Endothelial cell of umbilical vein (primary cell): Measurements from ENCODE around the gene KCTD17.

Experiments used
- EZH2 ChIP-seq: IDR thresholded peaks from 2 replicates; pipeline ENCODE4 v1.6.1; 2012; ENCODE audit warnings: borderline replicate concordance, low read depth, mild to moderate bottlenecking, moderate library complexity, low read length, inconsistent platforms; ENCODE audit not compliant: severe bottlenecking
- FOS ChIP-seq: IDR thresholded peaks from 2 replicates; pipeline ENCODE4 v1.6.1; 2011; ENCODE audit warnings: mild to moderate bottlenecking, low read length, moderate library complexity, borderline replicate concordance; ENCODE audit not compliant: insufficient read depth
- MYC ChIP-seq: IDR thresholded peaks from one replicate; pipeline ENCODE4 v1.6.1; 2011; ENCODE audit warnings: mild to moderate bottlenecking, low read depth, low read length
- POLR2AphosphoS5 ChIP-seq: IDR thresholded peaks from 2 replicates; pipeline ENCODE4 v1.6.1; 2012; ENCODE audit warnings: low read depth, mild to moderate bottlenecking, control low read depth, low read length, moderate library complexity; ENCODE audit not compliant: insufficient read depth
- TF ChIP-seq, protein P1 (sequence below), 2 donors: IDR thresholded peaks; 1 replicate in 1 of 2; 2 replicates in 1 of 2; pipeline ENCODE4 v1.5.1; 2011; ENCODE audit warnings: low read length in 2 of 2, mild to moderate bottlenecking in 2 of 2, moderate library complexity in 2 of 2, control low read depth in 1 of 2, inconsistent platforms in 1 of 2, low read depth in 1 of 2; ENCODE audit not compliant: insufficient read depth in 1 of 2; ENCODE audit errors: extremely low read depth in 1 of 2

- TF ChIP-seq, protein P1, sequence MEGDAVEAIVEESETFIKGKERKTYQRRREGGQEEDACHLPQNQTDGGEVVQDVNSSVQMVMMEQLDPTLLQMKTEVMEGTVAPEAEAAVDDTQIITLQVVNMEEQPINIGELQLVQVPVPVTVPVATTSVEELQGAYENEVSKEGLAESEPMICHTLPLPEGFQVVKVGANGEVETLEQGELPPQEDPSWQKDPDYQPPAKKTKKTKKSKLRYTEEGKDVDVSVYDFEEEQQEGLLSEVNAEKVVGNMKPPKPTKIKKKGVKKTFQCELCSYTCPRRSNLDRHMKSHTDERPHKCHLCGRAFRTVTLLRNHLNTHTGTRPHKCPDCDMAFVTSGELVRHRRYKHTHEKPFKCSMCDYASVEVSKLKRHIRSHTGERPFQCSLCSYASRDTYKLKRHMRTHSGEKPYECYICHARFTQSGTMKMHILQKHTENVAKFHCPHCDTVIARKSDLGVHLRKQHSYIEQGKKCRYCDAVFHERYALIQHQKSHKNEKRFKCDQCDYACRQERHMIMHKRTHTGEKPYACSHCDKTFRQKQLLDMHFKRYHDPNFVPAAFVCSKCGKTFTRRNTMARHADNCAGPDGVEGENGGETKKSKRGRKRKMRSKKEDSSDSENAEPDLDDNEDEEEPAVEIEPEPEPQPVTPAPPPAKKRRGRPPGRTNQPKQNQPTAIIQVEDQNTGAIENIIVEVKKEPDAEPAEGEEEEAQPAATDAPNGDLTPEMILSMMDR (IDR thresholded peaks at IDR 0.05; ENCODE audit: extremely low read depth in 1 of 2, insufficient read depth in 1 of 2, low read depth in 1 of 2, low read length in 2 of 2): no peak
- peak; percentile 27 for TF ChIP-seq POLR2AphosphoS5
- TF ChIP-seq MYC: no peak
- no peak for TF ChIP-seq FOS
- no peak for TF ChIP-seq EZH2
Measured at GRCh38 chr22:37008365-37008764, 43.2 kb upstream of the KCTD17 start.
